ENCODE results near the gene PPP1R11.

PPP1R11 gene

GRCh38 chr6:30067460-30068139 lies 602 bp downstream of the PPP1R11 start:
- H3K9me3 ChIP-seq (ENCODE audit: insufficient read depth, low read depth, low read length) = no peaks in the 10 kb centered on the region
- H3F3A ChIP-seq (ENCODE audit: low read depth) = no peaks in the 10 kb centered on the region
- peak overlapping the region; percentile 79 for H2AFZ ChIP-seq (ENCODE audit: low read length)
- peaks cover 8% of the 10 kb centered on the region for H4K20me1 ChIP-seq (ENCODE audit: insufficient read depth, low read length, poor library complexity, severe bottlenecking)
- H3K79me2 ChIP-seq (ENCODE audit: insufficient read depth, low read length) = peaks cover 39% of the 10 kb centered on the region
- peak overlapping the region; percentile 84 for H3K9ac ChIP-seq (ENCODE audit: low read depth, low read length, poor library complexity, severe bottlenecking)
- no peaks in the 10 kb centered on the region for H3K9me2 ChIP-seq (replicated peaks; ENCODE audit: low read depth, low read length)
- H3K36me3 ChIP-seq (ENCODE audit: insufficient read depth, low read length) = no peaks in the 10 kb centered on the region; the same call in 1 of the 2 replicates
- TF ChIP-seq CTCF (conservative IDR thresholded peaks at IDR 0.05; ENCODE audit: low read length) (no peak), EZH2phosphoT487 (IDR thresholded peaks at IDR 0.05; ENCODE audit: borderline replicate concordance) (no peak)
- H3K27me3 ChIP-seq (ENCODE audit: insufficient read depth, low read length, poor library complexity, severe bottlenecking) = no peaks in the 10 kb centered on the region
- peak overlapping the region; percentile 89 for H3K4me3 ChIP-seq (ENCODE audit: low read length, poor library complexity, severe bottlenecking)
- H3K4me1 ChIP-seq (ENCODE audit: insufficient read depth, low read length, poor library complexity, severe bottlenecking) = peaks cover 34% of the 10 kb centered on the region
- H3K4me2 ChIP-seq (ENCODE audit: low read depth, low read length, poor library complexity, severe bottlenecking) = peak overlapping the region; percentile 95

- Histone ChIP-seq H2AFZ (ENCODE audit: low read length) (no peak overlapping the region), H3K36me3 (ENCODE audit: insufficient read depth, low read length) (no peaks in the 10 kb centered on the region)
- TF ChIP-seq CTCF (conservative IDR thresholded peaks at IDR 0.05; ENCODE audit: low read length) = no peak
- TF ChIP-seq EZH2phosphoT487 (IDR thresholded peaks at IDR 0.05; ENCODE audit: borderline replicate concordance) = no peak
These were observed 4.3 kb downstream of the PPP1R11 start for GRCh38 chr6:30071081-30071818.

DNA sequence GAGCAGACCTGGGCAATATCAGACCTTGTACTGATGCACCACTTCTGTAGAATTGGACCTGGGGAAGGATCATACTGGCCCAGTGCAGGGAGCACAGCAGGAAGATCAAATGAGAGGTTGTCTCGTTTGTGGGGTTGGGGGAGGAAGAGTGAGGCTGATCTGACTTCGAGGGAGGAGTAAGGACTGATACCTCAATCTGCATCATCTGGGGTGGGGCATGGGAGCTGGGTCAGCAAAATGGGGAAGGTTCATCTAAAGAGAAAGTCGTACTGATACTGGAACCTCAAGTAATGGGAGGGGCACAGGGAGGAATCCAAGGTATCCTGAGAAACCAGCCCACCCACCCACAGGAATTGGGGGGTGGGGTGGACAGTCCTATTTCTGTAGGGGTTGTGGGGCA lies 4.9 kb downstream of the PPP1R11 start:
- H3K4me3 ChIP-seq (ENCODE audit: low read length, poor library complexity, severe bottlenecking) = no peak overlapping the region
- H3K9me2 ChIP-seq (replicated peaks; ENCODE audit: low read depth, low read length) = no peaks in the 10 kb centered on the region
- no peaks in the 10 kb centered on the region for H3F3A ChIP-seq (ENCODE audit: low read depth)
- H3K9me3 ChIP-seq (ENCODE audit: insufficient read depth, low read depth, low read length) = no peaks in the 10 kb centered on the region
- H3K36me3 ChIP-seq (ENCODE audit: insufficient read depth, low read length) = no peaks in the 10 kb centered on the region
- H3K4me2 ChIP-seq (ENCODE audit: low read depth, low read length, poor library complexity, severe bottlenecking) = no peak overlapping the region
- TF ChIP-seq EZH2phosphoT487 (IDR thresholded peaks at IDR 0.05; ENCODE audit: borderline replicate concordance) (no peak), CTCF (conservative IDR thresholded peaks at IDR 0.05; ENCODE audit: low read length) (no peak)
- no peak overlapping the region for H3K9ac ChIP-seq (ENCODE audit: low read depth, low read length, poor library complexity, severe bottlenecking)
- peaks cover 8% of the 10 kb centered on the region for H4K20me1 ChIP-seq (ENCODE audit: insufficient read depth, low read length, poor library complexity, severe bottlenecking)
- H3K79me2 ChIP-seq (ENCODE audit: insufficient read depth, low read length) = peaks cover 17% of the 10 kb centered on the region
- H3K4me1 ChIP-seq (ENCODE audit: insufficient read depth, low read length, poor library complexity, severe bottlenecking) = peaks cover 27% of the 10 kb centered on the region
- H2AFZ ChIP-seq (ENCODE audit: low read length) = no peak overlapping the region
- H3K27me3 ChIP-seq (ENCODE audit: insufficient read depth, low read length, poor library complexity, severe bottlenecking) = no peaks in the 10 kb centered on the region

More at GRCh38 chr6:30071081-30071818, 4.3 kb downstream of the PPP1R11 start:
- H3K27me3 ChIP-seq (ENCODE audit: insufficient read depth, low read length, poor library complexity, severe bottlenecking) = no peaks in the 10 kb centered on the region
- no peaks in the 10 kb centered on the region for H3K9me3 ChIP-seq (ENCODE audit: insufficient read depth, low read depth, low read length)
- H3K79me2 ChIP-seq (ENCODE audit: insufficient read depth, low read length) = peaks cover 17% of the 10 kb centered on the region
- H3F3A ChIP-seq (ENCODE audit: low read depth) = no peaks in the 10 kb centered on the region
- H3K4me1 ChIP-seq (ENCODE audit: insufficient read depth, low read length, poor library complexity, severe bottlenecking) = peaks cover 24% of the 10 kb centered on the region
- H3K4me3 ChIP-seq (ENCODE audit: low read length, poor library complexity, severe bottlenecking) = no peak overlapping the region
- H4K20me1 ChIP-seq (ENCODE audit: insufficient read depth, low read length, poor library complexity, severe bottlenecking) = peaks cover 8% of the 10 kb centered on the region
- no peak overlapping the region for H3K4me2 ChIP-seq (ENCODE audit: low read depth, low read length, poor library complexity, severe bottlenecking)
- H3K9me2 ChIP-seq (replicated peaks; ENCODE audit: low read depth, low read length) = no peaks in the 10 kb centered on the region
- H3K9ac ChIP-seq (ENCODE audit: low read depth, low read length, poor library complexity, severe bottlenecking) = no peak overlapping the region
